ENCODE data around the gene CFP. TPM values are rescaled to one million over a fixed set of nuclear protein-coding genes. Genes with fewer than 3 reads are reported as not detected.

Gene CFP
- polyA plus RNA-seq, 2 of the 4 experiments (the other 2 are of a cell fraction) = 0.14 to 0.54 TPM

GRCh38 chrX:47648376-47648775 lies 18.6 kb upstream of the CFP start (continued):
- TF ChIP-seq FOXS1 (CRISPR knock-in tag; IDR thresholded peaks at IDR 0.05) (no peak), HDAC2 (IDR thresholded peaks at IDR 0.05) (no peak), RCOR1 (IDR thresholded peaks at IDR 0.05; ENCODE audit: low read depth, low read length) (no peak), CHD4 (IDR thresholded peaks at IDR 0.05; ENCODE audit: borderline replicate concordance) (no peak), RAD21 (conservative IDR thresholded peaks at IDR 0.05 in 1 of 2, IDR thresholded peaks at IDR 0.05 in 1 of 2) (no peak)

- peaks cover 18% of the 10 kb centered on the region for H3K4me1 ChIP-seq
- ATAC-seq (no peak), DNase-seq (ENCODE audit: low read depth in 1 of 2, low spot score in 1 of 2) (no peak), FAIRE-seq (no peak)
- no peaks in the 10 kb centered on the region for H3K9me3 ChIP-seq
- no peak for TF ChIP-seq HOXA7 (CRISPR knock-in tag; IDR thresholded peaks at IDR 0.05)
- TF ChIP-seq KDM1A (IDR thresholded peaks at IDR 0.05; ENCODE audit: low read depth) = no peak
- TF ChIP-seq FOSB (CRISPR knock-in tag; IDR thresholded peaks at IDR 0.05) = no peak
- TF ChIP-seq HDAC2 (IDR thresholded peaks at IDR 0.05) = no peak
- no peak for TF ChIP-seq HES2 (IDR thresholded peaks at IDR 0.05)
- no peak for TF ChIP-seq ZSCAN20 (CRISPR knock-in tag; IDR thresholded peaks at IDR 0.05)
- TF ChIP-seq CTCF (IDR thresholded peaks at IDR 0.05) = no peak
- no peak for TF ChIP-seq FOXS1 (CRISPR knock-in tag; IDR thresholded peaks at IDR 0.05)
- TF ChIP-seq ZNF302 (CRISPR knock-in tag; IDR thresholded peaks at IDR 0.05) = no peak
- CTCF ChIA-PET = interaction anchor here (1.2 kb wide), 1 partner anchor 23 kb away, joined by 3 read pairs; no protein-coding TSS in a partner anchor
- WGBS (ENCODE audit: missing lambda C conversion rate) = 77% methylated on average over 6 of the region's 6 CpGs
- H3K4me3 ChIP-seq = no peak overlapping the region
- POLR2A ChIA-PET = no interaction called here
- no peak overlapping the region for H3K27ac ChIP-seq
- no peak overlapping the region for H3K4me2 ChIP-seq
These were observed 16.9 kb upstream of the CFP start for GRCh38 chrX:47646636-47647035.

- Histone ChIP-seq H3K4me3 (no peak overlapping the region), H3K9me3 (peaks cover 3% of the 10 kb centered on the region; the same call in 1 of the 3 replicates), H3K4me2 (no peak overlapping the region), H3K4me1 (peaks cover 13% of the 10 kb centered on the region), H3K27ac (no peak overlapping the region)
- WGBS (ENCODE audit: missing lambda C conversion rate) = 92% methylated on average over 10 of the region's 10 CpGs
- ChIA-PET POLR2A (no interaction called here), CTCF (interaction anchor here (0.9 to 2.3 kb wide), 3 partner anchors 89 to 102 kb away, joined by 3 to 8 read pairs (median 6); no protein-coding TSS in a partner anchor)
- TF ChIP-seq HOXA7 (CRISPR knock-in tag; IDR thresholded peaks at IDR 0.05) (no peak), TFCP2L1 (CRISPR knock-in tag; IDR thresholded peaks at IDR 0.05) (no peak), JUN (IDR thresholded peaks at IDR 0.05) (no peak), BHLHE40 (IDR thresholded peaks at IDR 0.05; ENCODE audit: low read depth, low read length) (no peak), ZC3H11A (IDR thresholded peaks at IDR 0.05) (no peak), USF2 (IDR thresholded peaks at IDR 0.05) (no peak), CHD2 (IDR thresholded peaks at IDR 0.05; ENCODE audit: low read length, partially characterized antibody) (no peak), HEYL (CRISPR knock-in tag; IDR thresholded peaks at IDR 0.05) (no peak), HDAC2 (IDR thresholded peaks at IDR 0.05) (no peak)
- ATAC-seq = no peak
- no peak for FAIRE-seq
- no peak for DNase-seq (ENCODE audit: low read depth in 1 of 2, low spot score in 1 of 2)
These were observed 15.8 kb upstream of the CFP start for GRCh38 chrX:47645530-47645929.

GRCh38 chrX:47644557-47645091 lies 14.9 kb upstream of the CFP start:
- no peak for FAIRE-seq
- peak; percentile 57 to 59 for DNase-seq (ENCODE audit: low read depth in 1 of 2, low spot score in 1 of 2)
- no peak overlapping the region for H3K4me3 ChIP-seq
- peaks cover 10% of the 10 kb centered on the region; the same call in 1 of the 3 replicates for H3K9me3 ChIP-seq
- ChIA-PET CTCF (interaction anchor here (0.6 to 3.8 kb wide), 21 partner anchors 10 to 453 kb away, joined by 3 to 19 read pairs (median 3); partner anchors contain the start of gene CFP), POLR2A (interaction anchor here (1.0 kb wide), 1 partner anchor 63 kb away, joined by 3 read pairs; the partner anchor contains the start of gene TIMP1)
- H3K4me1 ChIP-seq = peaks cover 13% of the 10 kb centered on the region
- 61% methylated on average over 12 of the region's 12 CpGs for WGBS (ENCODE audit: missing lambda C conversion rate)
- no peak overlapping the region for H3K4me2 ChIP-seq
- ATAC-seq = peak; percentile 94
- H3K27ac ChIP-seq = no peak overlapping the region
- TF ChIP-seq NPAS2 (CRISPR knock-in tag; IDR thresholded peaks at IDR 0.05; ENCODE audit: borderline replicate concordance) (no peak), HOXB5 (CRISPR knock-in tag; IDR thresholded peaks at IDR 0.05) (no peak), E2F6 (IDR thresholded peaks at IDR 0.05; ENCODE audit: borderline replicate concordance, low read depth) (no peak), FOSL2 (IDR thresholded peaks at IDR 0.05) (no peak), FOSL2 (CRISPR knock-in tag; IDR thresholded peaks at IDR 0.05) (no peak), PHF8 (IDR thresholded peaks at IDR 0.05; ENCODE audit: borderline replicate concordance, low read depth) (no peak), MAX (IDR thresholded peaks at IDR 0.05) (no peak), CTCF (IDR thresholded peaks at IDR 0.05) (peak; percentile 29; the same call in 2 of the 3 replicates), TP53 (CRISPR knock-in tag; IDR thresholded peaks at IDR 0.05) (no peak)

All from A549 (cell line).